ENCODE results near the gene LANCL1. TPM values are rescaled to one million over a fixed set of nuclear protein-coding genes. Genes with fewer than 3 reads are reported as not detected.

The LANCL1 gene
- total RNA-seq, 1 experiment from 2014 or later: 61.5 TPM

DNA sequence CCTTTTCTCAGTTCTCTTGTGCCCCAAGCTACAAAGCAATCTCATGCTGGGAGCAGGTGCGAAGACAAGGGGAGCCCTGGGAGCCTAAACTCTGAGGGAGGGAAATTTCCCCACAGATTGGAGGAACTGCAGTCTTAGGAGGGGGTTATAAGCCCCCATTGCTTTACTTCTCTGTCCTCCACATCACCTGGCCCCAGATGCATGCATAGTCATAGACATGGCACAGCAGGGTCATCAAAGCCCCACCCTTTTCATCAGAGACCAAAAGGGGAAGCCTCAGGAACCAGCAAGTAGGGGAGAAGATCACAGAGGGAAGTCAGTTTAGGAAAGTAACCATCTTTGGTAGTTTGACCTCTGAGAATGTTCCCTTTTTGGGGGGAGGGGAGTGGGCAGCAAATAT is 33.7 kb downstream of the LANCL1 start:
- no peaks in the 10 kb centered on the region for H3K79me2 ChIP-seq (ENCODE audit: insufficient read depth, low read length)
- H3K27me3 ChIP-seq (ENCODE audit: insufficient read depth, low read length): no peaks in the 10 kb centered on the region
- RAD21 ChIA-PET (ENCODE audit: low non-redundant PET in 1 of 2, low total read pairs in 2 of 2, uncharacterized antibody in 2 of 2, unreplicated experiment in 2 of 2): no interaction called here
- ATAC-seq (no peak), DNase-seq (ENCODE audit: low read depth, low spot score) (no peak)
- no peak overlapping the region for H3K9ac ChIP-seq (ENCODE audit: low read length)
- BruUV-seq (replicated peaks): no TSS peak
- H3K9me3 ChIP-seq (ENCODE audit: control insufficient read depth in 1 of 2, insufficient read depth in 1 of 2, low read depth in 1 of 2, low read length in 2 of 2): no peaks in the 10 kb centered on the region
- H3K27ac ChIP-seq (ENCODE audit: low read depth, low read length): no peak overlapping the region
- no peaks in the 10 kb centered on the region for H3K9me2 ChIP-seq (ENCODE audit: insufficient read depth)
- no peak for TF ChIP-seq SP1 (IDR thresholded peaks at IDR 0.05; ENCODE audit: low read depth)
- TF ChIP-seq SRF (IDR thresholded peaks at IDR 0.05; ENCODE audit: low read depth): no peak
- no peak for TF ChIP-seq CBX3 (IDR thresholded peaks at IDR 0.05; ENCODE audit: low read depth)
- TF ChIP-seq YY1 (IDR thresholded peaks at IDR 0.05; ENCODE audit: extremely low read depth, insufficient replicate concordance, low read depth, low read length): no peak
- TF ChIP-seq POLR2A (IDR thresholded peaks at IDR 0.05; ENCODE audit: borderline replicate concordance, extremely low read depth, insufficient read depth, insufficient read length): no peak
- TF ChIP-seq CEBPB (IDR thresholded peaks at IDR 0.05; ENCODE audit: low read depth): no peak
- TF ChIP-seq FOSL1 (IDR thresholded peaks at IDR 0.05; ENCODE audit: low read depth): no peak
- TF ChIP-seq, protein P1, sequence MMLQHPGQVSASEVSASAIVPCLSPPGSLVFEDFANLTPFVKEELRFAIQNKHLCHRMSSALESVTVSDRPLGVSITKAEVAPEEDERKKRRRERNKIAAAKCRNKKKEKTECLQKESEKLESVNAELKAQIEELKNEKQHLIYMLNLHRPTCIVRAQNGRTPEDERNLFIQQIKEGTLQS (IDR thresholded peaks at IDR 0.05): no peak
- TF ChIP-seq, protein P2, sequence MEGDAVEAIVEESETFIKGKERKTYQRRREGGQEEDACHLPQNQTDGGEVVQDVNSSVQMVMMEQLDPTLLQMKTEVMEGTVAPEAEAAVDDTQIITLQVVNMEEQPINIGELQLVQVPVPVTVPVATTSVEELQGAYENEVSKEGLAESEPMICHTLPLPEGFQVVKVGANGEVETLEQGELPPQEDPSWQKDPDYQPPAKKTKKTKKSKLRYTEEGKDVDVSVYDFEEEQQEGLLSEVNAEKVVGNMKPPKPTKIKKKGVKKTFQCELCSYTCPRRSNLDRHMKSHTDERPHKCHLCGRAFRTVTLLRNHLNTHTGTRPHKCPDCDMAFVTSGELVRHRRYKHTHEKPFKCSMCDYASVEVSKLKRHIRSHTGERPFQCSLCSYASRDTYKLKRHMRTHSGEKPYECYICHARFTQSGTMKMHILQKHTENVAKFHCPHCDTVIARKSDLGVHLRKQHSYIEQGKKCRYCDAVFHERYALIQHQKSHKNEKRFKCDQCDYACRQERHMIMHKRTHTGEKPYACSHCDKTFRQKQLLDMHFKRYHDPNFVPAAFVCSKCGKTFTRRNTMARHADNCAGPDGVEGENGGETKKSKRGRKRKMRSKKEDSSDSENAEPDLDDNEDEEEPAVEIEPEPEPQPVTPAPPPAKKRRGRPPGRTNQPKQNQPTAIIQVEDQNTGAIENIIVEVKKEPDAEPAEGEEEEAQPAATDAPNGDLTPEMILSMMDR (IDR thresholded peaks at IDR 0.05 in 2 of 3, conservative IDR thresholded peaks at IDR 0.05 in 1 of 3; ENCODE audit: borderline replicate concordance in 1 of 3, insufficient read depth in 1 of 3, low read depth in 2 of 3, low read length in 2 of 3): no peak
- no peak overlapping the region for H3K4me3 ChIP-seq (replicated peaks in 1 of 2; ENCODE audit: low read depth in 1 of 2, low read length in 2 of 2)
- intact Hi-C loops (cut with micrococcal nuclease): no loop called here
- POLR2A ChIA-PET: no interaction called here
- H3K36me3 ChIP-seq (ENCODE audit: control insufficient read depth in 1 of 2, insufficient read depth in 2 of 2, low read length in 2 of 2): no peaks in the 10 kb centered on the region; a peak in 1 of 4 replicates
- no peaks in the 10 kb centered on the region for H3K4me1 ChIP-seq (ENCODE audit: control insufficient read depth in 1 of 2, insufficient read depth in 2 of 2, low read length in 2 of 2)
- H3K4me2 ChIP-seq (ENCODE audit: low read length): no peak overlapping the region
- H2AFZ ChIP-seq (ENCODE audit: low read depth, low read length, poor library complexity, severe bottlenecking): no peak overlapping the region
- CTCF ChIA-PET: no interaction called here
- no peaks in the 10 kb centered on the region for H4K20me1 ChIP-seq (ENCODE audit: insufficient read depth)

DNA sequence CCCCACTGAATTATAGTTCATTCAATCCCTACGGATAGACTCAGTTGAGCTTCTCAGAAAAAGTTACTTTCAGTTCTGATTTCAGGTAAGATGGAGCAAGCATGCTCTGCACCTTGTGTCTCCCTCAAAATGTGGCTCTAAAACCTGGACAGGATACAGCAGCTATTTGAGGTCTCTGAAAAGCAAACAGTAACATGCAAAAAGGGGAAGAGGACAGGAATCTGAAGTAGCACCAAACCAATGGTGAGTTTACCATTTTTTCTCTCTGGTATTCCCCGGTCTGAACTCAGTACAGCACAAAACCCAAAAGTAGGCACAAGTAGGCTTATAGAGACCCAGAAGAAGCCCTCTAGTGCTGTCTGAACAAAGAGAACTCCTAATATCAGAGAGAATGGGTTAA is 34.1 kb downstream of the LANCL1 start:
- no peak for ATAC-seq
- Histone ChIP-seq H4K20me1 (ENCODE audit: insufficient read depth) (no peaks in the 10 kb centered on the region), H3K27ac (ENCODE audit: low read depth, low read length) (no peak overlapping the region), H3K9ac (ENCODE audit: low read length) (no peak overlapping the region), H3K4me2 (ENCODE audit: low read length) (no peak overlapping the region), H2AFZ (ENCODE audit: low read depth, low read length, poor library complexity, severe bottlenecking) (no peak overlapping the region), H3K4me1 (ENCODE audit: control insufficient read depth in 1 of 2, insufficient read depth in 2 of 2, low read length in 2 of 2) (no peaks in the 10 kb centered on the region), H3K9me2 (ENCODE audit: insufficient read depth) (no peaks in the 10 kb centered on the region), H3K4me3 (replicated peaks in 1 of 2; ENCODE audit: low read depth in 1 of 2, low read length in 2 of 2) (no peak overlapping the region), H3K36me3 (ENCODE audit: control insufficient read depth in 1 of 2, insufficient read depth in 2 of 2, low read length in 2 of 2) (peaks cover 0 to 2% of the 10 kb centered on the region in 2 experiments; a peak in 2 of 4 replicates), H3K79me2 (ENCODE audit: insufficient read depth, low read length) (no peaks in the 10 kb centered on the region), H3K9me3 (ENCODE audit: control insufficient read depth in 1 of 2, insufficient read depth in 1 of 2, low read depth in 1 of 2, low read length in 2 of 2) (no peaks in the 10 kb centered on the region), H3K27me3 (ENCODE audit: insufficient read depth, low read length) (no peaks in the 10 kb centered on the region)
- TF ChIP-seq EGR1 (IDR thresholded peaks at IDR 0.05; ENCODE audit: low read depth) (no peak), TCF7L2 (IDR thresholded peaks at IDR 0.05; ENCODE audit: borderline replicate concordance, extremely low read depth, insufficient read depth, insufficient read length) (no peak), CEBPB (IDR thresholded peaks at IDR 0.05; ENCODE audit: low read depth) (no peak), POLR2A (IDR thresholded peaks at IDR 0.05; ENCODE audit: borderline replicate concordance, extremely low read depth, insufficient read depth, insufficient read length) (no peak), ELF1 (IDR thresholded peaks at IDR 0.05; ENCODE audit: borderline replicate concordance, low read depth) (no peak)
- TF ChIP-seq, protein P3, sequence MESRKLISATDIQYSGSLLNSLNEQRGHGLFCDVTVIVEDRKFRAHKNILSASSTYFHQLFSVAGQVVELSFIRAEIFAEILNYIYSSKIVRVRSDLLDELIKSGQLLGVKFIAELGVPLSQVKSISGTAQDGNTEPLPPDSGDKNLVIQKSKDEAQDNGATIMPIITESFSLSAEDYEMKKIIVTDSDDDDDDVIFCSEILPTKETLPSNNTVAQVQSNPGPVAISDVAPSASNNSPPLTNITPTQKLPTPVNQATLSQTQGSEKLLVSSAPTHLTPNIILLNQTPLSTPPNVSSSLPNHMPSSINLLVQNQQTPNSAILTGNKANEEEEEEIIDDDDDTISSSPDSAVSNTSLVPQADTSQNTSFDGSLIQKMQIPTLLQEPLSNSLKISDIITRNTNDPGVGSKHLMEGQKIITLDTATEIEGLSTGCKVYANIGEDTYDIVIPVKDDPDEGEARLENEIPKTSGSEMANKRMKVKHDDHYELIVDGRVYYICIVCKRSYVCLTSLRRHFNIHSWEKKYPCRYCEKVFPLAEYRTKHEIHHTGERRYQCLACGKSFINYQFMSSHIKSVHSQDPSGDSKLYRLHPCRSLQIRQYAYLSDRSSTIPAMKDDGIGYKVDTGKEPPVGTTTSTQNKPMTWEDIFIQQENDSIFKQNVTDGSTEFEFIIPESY (IDR thresholded peaks at IDR 0.05; ENCODE audit: extremely low read depth, insufficient replicate concordance, low read length): no peak
- TF ChIP-seq, protein P1 (IDR thresholded peaks at IDR 0.05): no peak
- POLR2A ChIA-PET: no interaction called here
- BruUV-seq (replicated peaks): no TSS peak
- intact Hi-C loops (cut with micrococcal nuclease): no loop called here
- RAD21 ChIA-PET (ENCODE audit: low non-redundant PET in 1 of 2, low total read pairs in 2 of 2, uncharacterized antibody in 2 of 2, unreplicated experiment in 2 of 2): no interaction called here
- CTCF ChIA-PET: no interaction called here
- DNase-seq (ENCODE audit: low read depth, low spot score): no peak
